ENCODE results near the gene LIX1L. TPM values are rescaled to one million over a fixed set of nuclear protein-coding genes. Genes with fewer than 3 reads are reported as not detected.

Gene LIX1L
- total and polyA plus RNA-seq, 2 of the 13 experiments (the other 11 are each of a cell fraction or from before 2014, with no cell fraction given) = 8.1 to 24.9 TPM

GRCh38 chr1:145990249-145990855, 32.5 kb upstream of the LIX1L start (continued):
- TF ChIP-seq HNRNPH1 (optimal IDR thresholded peaks at IDR 0.05; ENCODE audit: low read depth, low read length) (no peak), E2F5 (CRISPR knock-in tag; conservative IDR thresholded peaks at IDR 0.05) (no peak), SNAPC4 (CRISPR knock-in tag; IDR thresholded peaks at IDR 0.05) (no peak), ZFP36L1 (CRISPR knock-in tag; IDR thresholded peaks at IDR 0.05) (no peak), ZNF878 (CRISPR knock-in tag; IDR thresholded peaks at IDR 0.05) (no peak), MED1 (CRISPR knock-in tag; IDR thresholded peaks at IDR 0.05) (peak; percentile 38; the same call in 1 of the 2 replicates), ISX (CRISPR knock-in tag; conservative IDR thresholded peaks at IDR 0.05) (no peak), ZNF687 (CRISPR knock-in tag; IDR thresholded peaks at IDR 0.05) (no peak), ATAD3A (CRISPR knock-in tag; IDR thresholded peaks at IDR 0.05) (no peak), ZNF572 (CRISPR knock-in tag; IDR thresholded peaks at IDR 0.05) (no peak), ZC3H4 (CRISPR knock-in tag; IDR thresholded peaks at IDR 0.05; ENCODE audit: borderline replicate concordance) (peak; percentile 43; the same call in 1 of the 2 replicates), DNMT1 (CRISPR knock-in tag; IDR thresholded peaks at IDR 0.05) (no peak), SMARCC2 (IDR thresholded peaks at IDR 0.05) (no peak), CEBPG (CRISPR knock-in tag; IDR thresholded peaks at IDR 0.05) (peak; percentile 63; the same call in 1 of the 2 replicates), BHLHE40 (IDR thresholded peaks at IDR 0.05; ENCODE audit: low read length) (no peak), ZNF337 (CRISPR knock-in tag; IDR thresholded peaks at IDR 0.05; ENCODE audit: borderline replicate concordance, low read depth) (no peak), ZNF615 (CRISPR knock-in tag; IDR thresholded peaks at IDR 0.05; ENCODE audit: borderline replicate concordance) (no peak), ZNF3 (CRISPR knock-in tag; IDR thresholded peaks at IDR 0.05) (no peak), ZNF30 (CRISPR knock-in tag; IDR thresholded peaks at IDR 0.05) (no peak), ZFY (CRISPR knock-in tag; IDR thresholded peaks at IDR 0.05) (0 out of 2 replicates have a peak, but pooled peaks have one; percentile 21), HOXA3 (CRISPR knock-in tag; IDR thresholded peaks at IDR 0.05) (no peak), EEA1 (CRISPR knock-in tag; IDR thresholded peaks at IDR 0.05; ENCODE audit: borderline replicate concordance) (no peak), ZNF543 (CRISPR knock-in tag; IDR thresholded peaks at IDR 0.05) (no peak)

Measured in HepG2 (cell line).